AG09319 (cell line): ENCODE data around the gene TRABD2B.

Experiments used
- DNase-seq: peaks from one replicate; pipeline ENCODE4 v3.0.0-alpha.2; 2010; ENCODE audit warnings: low read depth; ENCODE audit errors: extremely low read depth
- TF ChIP-seq, protein P1 (sequence below): IDR thresholded peaks from 2 replicates; pipeline ENCODE4 v1.5.1; 2011; ENCODE audit warnings: low read depth, mild to moderate bottlenecking, inconsistent platforms, low read length, moderate library complexity

The TRABD2B gene

DNA sequence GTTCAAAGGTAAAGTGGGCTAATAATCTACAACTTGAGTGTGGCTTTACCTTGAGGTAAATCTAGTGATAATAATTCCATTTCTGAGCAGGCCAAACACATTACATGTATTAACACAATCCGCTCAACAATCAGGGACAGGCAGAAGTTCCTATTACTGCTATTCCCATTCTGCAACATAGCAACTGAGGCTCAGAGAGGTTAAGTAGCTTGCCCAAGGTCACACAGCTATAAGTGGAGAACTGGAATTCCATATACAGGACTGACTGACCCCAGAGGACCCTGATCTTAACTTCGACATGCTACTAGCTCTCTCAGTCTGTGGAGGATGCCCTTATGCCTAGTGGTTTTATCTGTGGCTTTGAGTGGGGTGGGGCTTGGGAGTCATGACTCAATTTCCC lies 110.1 kb downstream of the TRABD2B start:
- TF ChIP-seq, protein P1, sequence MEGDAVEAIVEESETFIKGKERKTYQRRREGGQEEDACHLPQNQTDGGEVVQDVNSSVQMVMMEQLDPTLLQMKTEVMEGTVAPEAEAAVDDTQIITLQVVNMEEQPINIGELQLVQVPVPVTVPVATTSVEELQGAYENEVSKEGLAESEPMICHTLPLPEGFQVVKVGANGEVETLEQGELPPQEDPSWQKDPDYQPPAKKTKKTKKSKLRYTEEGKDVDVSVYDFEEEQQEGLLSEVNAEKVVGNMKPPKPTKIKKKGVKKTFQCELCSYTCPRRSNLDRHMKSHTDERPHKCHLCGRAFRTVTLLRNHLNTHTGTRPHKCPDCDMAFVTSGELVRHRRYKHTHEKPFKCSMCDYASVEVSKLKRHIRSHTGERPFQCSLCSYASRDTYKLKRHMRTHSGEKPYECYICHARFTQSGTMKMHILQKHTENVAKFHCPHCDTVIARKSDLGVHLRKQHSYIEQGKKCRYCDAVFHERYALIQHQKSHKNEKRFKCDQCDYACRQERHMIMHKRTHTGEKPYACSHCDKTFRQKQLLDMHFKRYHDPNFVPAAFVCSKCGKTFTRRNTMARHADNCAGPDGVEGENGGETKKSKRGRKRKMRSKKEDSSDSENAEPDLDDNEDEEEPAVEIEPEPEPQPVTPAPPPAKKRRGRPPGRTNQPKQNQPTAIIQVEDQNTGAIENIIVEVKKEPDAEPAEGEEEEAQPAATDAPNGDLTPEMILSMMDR, result no peak
- no peak for DNase-seq

DNA sequence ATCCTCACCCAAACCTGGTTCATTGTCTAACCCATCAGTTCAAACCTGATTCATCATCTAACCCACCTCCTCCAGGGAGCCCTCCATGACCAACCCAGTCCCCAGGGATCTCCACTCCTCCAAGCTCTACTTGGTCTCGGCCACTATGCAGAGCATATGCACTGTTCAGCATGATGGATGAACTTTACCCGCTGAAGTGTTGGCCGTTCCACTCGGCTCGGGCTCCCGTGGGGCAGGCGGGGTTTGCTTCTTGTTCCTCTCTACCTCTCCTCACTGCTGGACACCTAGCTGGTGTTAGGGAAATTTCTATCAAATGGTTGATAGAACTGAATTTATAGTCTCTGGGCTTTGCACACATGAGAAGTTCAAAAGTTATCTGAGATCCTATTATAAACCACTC lies 111.0 kb downstream of the TRABD2B start:
- TF ChIP-seq, protein P1, result no peak
- no peak for DNase-seq

DNA sequence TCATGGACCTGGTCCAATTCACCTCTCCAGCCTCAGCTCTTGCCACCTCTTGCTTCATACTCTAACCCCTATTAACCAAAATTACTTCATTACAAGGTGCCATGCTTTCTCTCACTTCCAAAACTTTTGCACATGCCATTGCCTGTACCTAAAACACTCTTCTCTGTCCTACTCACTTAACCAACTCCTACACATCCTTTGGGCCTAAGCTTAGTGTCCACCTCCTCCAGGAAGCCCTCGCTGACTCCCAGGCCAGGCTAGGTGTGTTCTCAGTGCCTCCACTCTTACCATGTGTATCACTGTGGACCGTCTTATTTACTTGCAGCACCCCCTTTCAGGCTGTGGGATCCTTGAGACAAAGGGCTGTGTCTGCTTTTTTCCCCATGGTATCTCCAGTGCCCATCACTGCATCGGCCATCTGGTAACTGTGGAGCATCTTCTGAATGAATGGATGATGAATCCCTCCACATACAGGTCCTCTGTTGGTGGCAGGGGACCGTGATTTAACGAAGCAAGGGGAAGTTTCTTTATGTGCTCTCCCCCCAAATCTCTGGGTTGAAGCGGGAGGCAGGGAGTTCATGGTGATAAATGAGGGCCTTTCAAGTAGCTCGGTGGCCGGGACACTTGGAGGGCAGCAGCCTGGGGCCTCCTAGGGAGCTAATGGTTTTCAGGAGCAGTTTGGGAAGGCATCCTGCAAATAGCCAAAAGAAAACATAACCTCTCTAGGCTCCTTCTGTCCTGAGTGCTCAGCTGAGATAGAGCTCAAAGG lies 111.9 kb downstream of the TRABD2B start:
- TF ChIP-seq, protein P1, result no peak
- no peak for DNase-seq

DNA sequence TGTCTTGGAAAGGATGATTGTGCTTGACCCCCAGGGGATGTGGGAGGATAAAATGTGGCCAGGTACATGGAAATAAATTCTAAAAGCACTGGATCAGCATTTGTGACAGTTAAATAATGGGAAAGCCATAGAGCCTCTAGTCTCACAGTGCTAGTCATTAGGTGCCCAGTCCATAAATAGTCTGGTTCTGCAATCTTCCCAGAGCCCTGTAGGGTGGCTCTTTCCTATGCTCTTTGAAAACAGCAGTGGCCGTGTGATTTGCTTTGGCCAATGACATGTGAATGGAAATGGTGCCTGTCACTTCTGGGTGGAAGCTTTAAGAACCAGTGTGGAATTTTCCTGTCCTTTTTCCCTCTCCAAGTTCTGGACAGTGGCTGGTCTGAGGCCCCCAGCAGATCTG lies 113.2 kb downstream of the TRABD2B start:
- TF ChIP-seq, protein P1, result no peak
- DNase-seq, result no peak

DNA sequence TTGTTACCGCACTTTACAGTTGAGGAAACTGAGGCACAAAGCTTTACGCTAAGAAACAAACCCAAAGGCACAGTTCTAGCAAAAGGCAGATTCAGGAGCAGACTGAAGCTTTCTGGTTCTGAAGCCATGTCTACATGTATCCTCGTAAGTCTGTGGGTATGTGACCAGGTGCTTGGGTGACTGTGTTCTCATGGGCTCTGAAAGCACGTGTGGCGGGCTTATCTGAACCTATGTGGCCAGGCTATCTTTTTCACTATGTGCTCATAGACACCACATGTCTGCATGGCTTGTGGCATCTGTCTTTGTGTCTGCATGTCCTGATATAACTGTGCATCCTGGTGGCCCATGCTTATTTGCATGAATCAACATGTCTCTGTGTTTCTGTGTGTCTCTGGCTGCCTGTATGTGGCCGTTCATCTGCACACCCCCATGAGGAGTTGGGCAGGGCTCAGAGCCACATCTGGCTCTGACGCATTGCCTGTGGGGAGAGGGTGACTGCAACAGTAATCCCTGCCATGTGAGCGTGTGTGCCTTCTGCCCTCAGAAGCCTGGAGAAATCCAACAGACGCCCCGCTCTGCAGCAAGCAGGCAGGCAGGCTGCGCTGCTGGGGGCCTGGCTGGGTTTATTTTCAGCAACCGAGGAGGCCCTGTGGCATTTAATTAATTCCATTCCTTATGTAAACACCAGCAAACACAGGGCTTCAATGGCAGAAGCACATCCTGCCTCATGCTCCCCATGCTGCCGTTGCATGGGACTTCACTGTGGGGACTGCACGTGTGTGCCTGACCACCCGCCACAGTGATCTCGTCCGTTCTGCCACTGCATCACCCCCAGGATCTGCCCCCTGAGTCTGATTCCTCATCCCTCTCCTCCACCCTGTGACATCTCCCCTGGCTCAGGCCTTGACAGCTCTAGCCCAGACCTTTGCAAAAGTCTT lies 115.4 kb downstream of the TRABD2B start:
- TF ChIP-seq, protein P1, result no peak
- peak; percentile 18 for DNase-seq

DNA sequence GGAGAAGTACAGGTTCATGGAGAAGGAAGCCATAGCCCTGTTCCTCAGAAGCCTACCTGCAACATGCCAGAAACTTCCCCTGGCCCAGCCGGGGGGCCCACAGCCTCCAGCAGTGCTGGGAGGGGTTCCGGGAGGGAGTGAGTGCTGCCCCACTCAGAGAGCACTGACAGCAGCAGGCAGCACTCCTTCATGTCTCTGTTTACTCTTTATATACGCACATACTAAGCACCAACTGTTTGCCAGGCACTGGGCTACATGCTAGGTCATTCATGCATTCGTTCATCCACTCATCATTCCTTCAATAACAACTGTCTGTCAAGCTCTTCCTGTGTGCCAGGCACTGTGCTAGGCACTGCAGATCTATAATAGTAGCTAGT lies 120.6 kb downstream of the TRABD2B start:
- TF ChIP-seq, protein P1, result no peak
- DNase-seq, result no peak
